NCI-H82 treated with DMSO at 0.1 percent for 48 hours (cell line): ENCODE results near the gene DHDDS.
A peak's percentile ranks its signal among the peaks of the same experiment; 100 is the strongest.
"Not testable (repeated sequence)": the region's sequence is repeated elsewhere in the genome, so short reads cannot be mapped to it uniquely, and the experiment has no call there.

Source experiments
- DNase-seq: peaks from one replicate; lab custom pipeline; 2025; ENCODE audit not compliant: unreplicated experiment; lab: John Stamatoyannopoulos, UW

DHDDS gene

DNA sequence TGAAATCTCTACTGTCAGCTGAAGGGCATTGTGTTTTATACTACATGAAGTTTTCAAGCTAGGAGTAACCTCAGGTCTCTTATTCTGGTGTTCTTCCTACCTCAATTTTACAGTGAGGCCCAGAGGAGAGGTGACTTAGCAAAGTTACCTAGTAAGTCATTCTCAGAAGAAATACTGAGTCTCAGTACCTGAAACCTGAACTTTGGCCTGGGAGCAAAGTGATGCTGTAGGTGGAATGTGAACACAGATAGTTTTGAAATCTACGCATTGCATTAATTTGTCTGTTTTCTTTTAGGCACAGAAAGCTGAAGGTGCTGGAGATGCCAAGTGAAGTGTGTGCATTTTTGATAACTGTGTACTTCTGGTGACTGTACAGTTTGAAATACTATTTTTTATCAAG is 42.7 kb downstream of the DHDDS start:
- DNase-seq = no peak

DNA sequence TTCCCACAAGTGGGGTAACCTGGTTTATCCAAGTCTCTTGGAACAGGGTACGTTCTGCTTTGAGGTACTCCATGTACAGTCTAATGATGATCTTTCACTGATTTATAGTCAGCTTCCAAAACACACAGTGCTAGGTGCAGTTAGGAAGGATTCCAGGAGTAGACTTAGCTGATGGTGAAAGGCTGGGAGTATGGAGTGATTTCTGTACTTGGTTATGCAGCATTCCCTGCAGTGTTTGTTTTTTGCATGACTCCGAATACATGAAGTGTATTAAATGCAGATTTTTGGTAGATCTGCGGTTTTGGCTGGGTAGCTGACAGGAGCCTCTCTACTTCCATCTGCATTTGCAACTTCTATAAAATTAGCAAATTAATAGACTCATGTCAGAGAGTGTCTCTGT is 43.9 kb downstream of the DHDDS start:
- no peak for DNase-seq

DNA sequence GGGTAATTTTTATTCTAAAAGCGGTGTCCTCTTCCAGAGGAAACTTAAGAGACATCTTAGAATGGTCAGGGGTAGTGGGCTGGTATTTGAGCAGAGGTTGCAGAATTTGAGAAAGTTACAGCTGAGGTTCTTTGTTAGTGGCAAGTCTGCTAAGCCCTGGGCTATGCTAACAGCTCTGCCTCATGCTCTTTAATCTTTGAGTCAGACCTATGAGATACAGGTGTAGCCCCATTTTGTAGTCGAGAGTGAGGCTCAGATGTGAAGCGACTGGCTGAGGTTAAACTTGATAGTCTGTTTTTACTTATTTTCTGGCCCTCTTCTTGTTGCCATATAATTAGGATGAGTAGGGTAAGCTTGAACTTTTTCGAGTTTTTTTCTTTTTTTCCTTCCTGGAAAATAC is 44.8 kb downstream of the DHDDS start:
- DNase-seq = no peak

DNA sequence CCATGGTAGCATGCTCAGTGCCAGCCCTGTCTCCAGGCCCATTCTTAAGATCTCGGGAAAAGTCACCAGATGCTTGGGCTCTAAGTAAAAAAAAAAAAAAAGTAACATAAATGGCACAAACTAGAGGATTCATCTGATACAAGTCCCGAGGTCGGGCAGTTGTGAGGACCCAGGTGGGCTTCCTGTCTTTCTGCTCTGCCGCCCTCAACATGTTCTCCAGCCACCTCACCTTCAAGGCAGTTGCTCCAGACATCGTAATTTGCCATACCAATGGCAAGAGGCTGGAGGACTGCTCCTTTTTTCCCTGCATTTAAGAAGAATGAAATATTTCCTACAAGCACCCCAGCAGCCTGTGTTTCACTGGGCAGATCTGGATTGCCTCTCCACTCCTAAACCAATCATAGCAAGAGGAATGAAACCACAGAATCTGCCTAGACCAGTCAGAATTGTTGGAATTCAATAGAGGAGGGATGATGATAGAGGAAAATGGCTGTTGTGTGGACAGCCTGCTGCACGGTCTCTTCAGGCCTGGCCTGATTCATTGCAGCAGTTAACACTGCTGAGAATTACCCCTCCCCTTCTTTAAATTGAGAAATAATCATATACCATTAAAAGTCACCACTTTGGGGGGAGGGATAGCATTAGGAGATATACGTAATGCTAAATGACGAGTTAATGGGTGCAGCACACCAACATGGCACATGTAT is 45.5 kb downstream of the DHDDS start:
- DNase-seq = no peak

DNA sequence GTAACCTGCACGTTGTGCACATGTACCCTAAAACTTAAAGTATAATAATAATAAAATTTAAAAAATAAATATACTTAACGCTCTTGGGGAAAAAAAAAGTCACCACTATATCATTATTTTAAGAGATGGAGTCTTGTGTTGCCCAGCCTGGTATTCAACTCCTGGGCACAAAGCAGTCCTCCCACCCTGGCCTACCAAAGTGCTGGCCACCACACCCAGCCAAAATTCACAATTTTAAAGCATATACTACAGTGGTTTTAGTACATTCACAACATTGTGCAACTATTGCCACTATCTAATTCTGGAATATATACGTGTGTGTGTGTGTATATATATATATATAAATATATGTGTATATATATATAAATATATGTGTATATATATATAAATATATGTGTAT is 46.0 kb downstream of the DHDDS start:
- no peak for DNase-seq

DNA sequence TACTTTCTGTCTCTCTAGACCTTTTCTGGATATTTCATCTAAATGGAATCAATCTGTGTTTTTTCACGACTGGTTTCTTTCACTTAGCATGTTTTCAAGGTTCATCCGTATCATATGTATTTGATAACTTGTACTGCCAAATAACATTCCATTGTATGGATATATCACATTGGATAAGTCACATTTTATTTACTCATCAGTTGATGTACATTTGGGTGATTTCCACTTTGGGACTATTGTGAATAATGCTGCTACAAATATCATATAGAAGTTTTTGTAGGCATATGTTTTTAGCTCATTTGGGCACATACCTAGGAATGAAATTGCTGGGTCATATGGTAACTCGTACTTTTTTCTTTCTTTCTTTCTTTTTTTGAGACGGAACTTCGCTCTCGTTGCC is 46.9 kb downstream of the DHDDS start:
- no peak for DNase-seq

DNA sequence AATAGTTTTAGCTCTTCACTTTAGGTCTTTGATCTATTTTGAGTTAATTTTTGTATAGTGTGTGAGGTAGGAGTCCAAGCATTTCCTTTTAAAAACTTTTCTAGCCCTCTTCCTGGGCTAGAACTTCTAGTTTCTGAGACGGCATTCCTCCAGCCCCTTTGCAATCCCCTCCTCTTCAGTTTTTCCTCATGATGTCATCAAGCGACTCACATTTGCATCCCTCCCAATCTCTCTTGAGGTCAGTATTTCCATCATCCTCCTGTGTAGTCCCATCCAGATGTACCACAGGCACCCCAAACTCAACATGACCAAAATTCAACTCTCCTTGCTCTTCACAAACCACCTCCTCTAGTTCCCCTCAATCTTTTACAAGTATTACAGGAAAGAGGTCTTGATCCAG is 50.8 kb downstream of the DHDDS start:
- DNase-seq = no peak

DNA sequence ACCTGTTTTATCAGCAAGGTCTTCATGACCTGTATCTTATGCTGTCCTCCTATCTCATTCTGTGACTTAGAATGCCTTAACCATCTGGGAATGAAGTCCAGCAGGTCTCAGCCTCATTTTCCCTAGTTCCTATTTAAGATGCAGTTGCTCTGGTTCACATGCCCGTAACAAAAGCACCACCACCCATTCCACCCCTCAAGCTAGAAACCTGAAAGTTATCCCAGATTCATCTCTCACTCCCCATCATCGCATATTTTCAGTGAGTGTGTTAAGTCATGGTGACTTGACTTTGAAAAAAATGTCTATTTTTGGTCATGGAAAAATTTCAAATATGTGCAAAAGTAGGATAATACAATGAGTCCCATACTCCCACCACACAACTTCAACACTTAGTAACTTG is 51.9 kb downstream of the DHDDS start:
- no peak for DNase-seq

DNA sequence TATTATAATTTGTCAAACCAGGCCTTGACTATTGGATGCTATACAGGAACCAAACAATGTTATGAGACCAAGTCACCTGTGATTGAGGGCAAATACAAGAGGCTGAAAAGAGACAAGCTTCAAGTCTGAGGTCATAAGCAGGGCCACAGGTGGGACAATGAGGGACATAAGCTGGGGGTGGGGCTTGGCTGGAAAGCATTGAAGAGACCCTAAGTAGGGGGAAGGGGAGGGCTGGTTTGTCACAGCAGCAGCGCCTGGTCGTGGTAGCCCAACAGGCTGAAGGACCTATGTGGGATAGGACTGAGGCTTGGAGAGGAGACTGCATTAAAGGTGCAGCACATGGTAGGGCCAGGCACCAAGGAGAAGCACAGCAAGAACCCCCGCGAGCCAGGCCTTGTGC is 58.0 kb downstream of the DHDDS start:
- DNase-seq = no peak

DNA sequence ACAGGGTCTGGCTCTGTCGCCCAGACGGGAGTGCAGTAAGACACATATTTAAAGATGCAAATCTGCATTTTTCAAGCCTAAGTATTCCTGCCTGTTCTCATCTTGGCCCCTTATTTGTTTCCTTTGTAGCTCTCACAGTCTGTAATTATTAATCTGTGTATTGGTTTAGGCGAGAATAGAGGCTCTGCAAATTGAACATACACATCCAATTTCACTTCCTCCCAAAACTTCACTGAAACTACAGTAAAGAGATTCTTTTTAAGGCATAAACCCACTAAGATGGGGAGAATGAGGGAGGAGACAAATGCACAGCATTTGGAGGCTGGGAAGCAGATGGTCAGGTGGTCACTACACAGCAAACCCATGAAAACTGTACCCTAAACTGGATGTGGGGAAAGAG is 61.1 kb downstream of the DHDDS start:
- no peak for DNase-seq

DNA sequence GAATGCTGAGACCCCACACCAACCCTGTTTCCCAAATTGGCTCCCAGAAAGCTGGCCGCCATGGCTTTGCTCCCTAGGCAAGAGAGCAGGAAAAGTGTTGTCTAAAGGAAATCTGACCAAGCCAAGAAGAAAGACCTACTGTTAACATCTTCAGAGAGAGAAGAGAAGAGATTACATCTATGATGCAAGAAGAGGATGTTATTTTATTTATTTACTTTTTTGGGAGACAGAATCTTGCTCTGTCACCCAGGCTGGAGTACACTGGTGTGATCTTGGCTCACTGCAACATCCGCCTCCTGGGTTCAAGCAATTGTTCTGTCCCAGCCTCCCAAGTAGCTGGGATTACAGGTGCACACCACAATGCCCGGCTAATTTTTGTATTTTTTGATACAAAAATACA is 61.8 kb downstream of the DHDDS start:
- DNase-seq = no peak

DNA sequence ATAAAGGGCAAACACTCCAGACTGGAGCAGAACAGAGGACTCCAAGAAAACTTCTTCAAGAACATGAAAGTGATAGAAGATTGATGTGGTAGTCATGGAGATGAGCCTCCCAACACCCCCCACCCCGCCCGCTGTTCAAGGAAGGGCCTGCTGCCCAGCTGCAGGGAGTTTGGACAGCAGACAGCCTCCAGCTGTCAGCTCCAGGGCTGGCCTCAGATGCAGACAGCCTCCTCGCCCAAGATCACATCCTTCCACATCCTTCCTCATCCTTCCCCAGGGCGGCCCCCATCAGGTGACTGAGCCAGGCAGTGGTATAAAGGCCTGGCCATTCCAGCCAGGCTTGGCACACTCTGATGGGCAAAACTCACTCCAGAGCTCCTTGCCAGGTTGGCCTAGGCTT is 64.7 kb downstream of the DHDDS start:
- no peak for DNase-seq

DNA sequence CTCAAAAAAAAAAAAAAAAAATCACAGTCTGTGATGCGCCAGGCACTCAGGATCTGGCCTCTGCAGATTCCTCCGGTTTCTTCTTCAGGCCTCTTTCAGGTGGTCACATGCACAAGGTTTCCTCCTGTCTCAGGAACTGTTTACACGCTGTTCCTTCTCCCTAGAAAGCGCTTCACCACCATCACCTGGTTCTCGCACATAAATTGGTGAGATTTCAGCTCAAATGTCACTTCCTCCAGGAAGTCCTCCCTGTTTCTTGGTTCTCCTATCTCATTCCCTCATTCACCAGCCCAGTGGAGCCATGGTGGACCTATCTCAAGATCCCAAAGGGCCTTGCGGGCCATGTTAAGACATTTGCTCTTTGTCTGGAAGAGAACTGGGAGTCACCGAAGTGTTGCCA is 66.8 kb downstream of the DHDDS start:
- DNase-seq = no peak

DNA sequence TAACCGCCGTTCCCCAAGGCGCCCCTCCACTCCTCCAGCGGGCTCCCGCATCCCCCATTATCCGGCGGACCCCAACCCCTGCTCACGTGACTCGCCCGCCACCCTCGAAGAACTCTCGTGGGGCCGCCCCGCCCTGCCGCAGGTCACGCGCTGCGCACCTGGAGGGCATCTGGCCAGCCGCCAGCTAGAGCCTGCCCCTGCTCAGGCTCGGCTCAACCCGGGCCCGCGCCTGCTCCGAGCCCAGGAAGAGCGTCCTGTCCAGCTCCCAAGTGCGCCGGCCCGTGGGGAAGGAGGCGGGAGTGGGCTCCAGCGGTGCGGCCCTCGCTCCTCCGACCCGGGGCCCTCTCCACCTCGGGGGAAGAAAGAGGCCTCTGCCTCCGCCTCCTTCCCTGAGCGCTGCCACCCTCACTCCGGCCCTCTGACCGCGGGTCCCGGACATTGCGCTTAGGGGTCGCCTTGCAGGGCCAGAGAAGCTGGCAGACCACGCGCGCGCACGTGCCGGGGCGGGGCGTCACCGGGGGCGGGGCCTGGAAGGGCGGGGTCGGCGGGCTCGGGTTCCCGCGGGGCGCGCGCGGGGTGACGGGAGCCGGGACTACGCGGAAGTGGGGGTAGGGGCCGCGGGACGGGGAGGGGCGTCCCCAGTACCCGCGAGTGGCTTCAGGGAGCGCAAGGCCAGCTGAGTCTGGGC is 68.5 kb downstream of the DHDDS start:
- DNase-seq = peak; percentile 34

DNA sequence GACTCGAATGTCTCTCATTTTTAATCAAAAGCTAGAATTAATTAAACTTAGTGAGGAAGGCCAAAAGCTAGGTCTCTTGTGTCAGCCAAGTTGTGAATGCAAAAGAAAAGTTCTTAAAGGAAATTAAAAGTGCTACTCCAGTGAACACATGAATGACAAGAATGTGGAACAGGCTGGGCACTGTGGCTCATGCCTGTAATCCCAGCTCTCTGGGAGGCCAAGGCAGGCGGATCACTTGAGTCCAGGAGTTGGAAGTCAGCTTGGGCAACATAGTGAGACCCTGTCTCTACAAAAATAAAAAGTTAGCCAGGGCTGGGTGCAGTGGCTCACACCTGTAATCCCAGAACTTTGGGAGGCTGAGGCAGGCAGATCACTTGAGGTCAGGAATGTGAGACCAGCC is 78.6 kb downstream of the DHDDS start:
- DNase-seq = not testable (repeated sequence)

DNA sequence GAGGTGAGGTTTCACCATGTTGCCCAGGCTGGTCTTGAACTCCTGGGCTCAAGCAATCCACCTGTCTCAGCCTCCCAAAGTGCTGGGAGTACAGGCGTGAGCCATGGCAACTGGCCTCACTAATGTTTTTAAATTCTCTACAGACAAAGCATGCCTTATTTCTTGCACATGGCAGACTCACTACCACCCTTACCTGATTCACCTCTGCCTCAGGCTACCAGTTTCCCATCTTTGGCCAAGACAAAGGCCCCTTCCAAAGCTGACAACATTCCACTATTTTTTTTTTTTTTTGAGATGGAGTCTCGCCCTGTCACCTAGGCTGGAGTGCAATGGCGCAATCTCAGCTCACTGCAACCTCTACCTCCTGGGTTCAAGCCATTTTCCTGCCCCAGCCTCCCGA is 83.7 kb downstream of the DHDDS start:
- DNase-seq = not testable (repeated sequence)

DNA sequence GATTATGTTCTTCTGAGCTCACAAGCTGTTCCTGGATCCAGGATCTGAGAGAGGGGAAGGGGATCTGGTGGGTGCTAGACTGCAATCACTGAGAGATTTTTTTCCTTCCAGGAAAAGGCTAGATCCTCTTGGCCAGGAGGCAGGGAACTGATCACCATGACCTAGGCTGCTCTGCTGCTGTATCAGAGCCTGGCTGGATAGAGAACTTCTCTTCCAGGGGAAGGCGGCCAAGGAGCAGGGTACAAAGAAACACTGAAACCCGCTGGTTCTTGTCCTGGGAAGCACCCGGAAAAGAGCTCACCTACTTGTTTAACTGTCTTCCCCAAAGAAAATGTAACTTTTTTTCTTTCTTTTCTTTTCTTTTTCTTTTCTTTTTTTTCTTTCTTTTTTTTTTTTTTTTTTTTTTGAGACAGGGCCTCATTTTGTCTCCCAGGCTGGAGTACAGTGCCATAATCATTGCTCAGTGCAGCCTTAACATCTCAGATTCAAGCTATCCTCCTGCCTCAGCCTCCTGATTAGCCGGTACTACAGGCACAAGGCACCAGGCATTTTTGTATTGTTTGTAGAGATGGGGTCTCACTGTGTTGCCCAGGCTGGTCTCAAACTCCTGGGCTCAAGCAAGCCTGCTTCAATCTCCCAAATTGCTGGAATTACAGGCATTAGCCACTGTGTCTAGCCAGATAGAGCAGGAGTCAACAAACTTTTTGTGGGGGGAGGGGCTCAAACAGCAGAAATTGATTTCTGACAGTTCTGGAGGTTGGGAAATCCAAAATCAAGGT is 85.1 kb downstream of the DHDDS start:
- DNase-seq = peak; percentile 34

DNA sequence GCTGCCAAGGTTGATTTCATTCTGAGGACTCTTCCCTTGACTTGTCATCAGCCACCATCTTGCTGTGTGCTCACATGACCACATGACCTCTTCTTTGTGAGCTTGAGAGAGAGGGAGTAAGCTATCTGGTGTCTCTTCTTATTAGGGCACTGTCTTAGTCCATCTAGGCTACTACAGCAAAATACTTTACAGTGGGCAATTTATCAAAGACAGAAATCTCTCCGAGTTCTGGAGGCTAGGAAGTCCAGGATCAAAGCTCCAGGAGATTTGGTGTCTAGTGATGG is 85.6 kb downstream of the DHDDS start:
- DNase-seq = no peak

DNA sequence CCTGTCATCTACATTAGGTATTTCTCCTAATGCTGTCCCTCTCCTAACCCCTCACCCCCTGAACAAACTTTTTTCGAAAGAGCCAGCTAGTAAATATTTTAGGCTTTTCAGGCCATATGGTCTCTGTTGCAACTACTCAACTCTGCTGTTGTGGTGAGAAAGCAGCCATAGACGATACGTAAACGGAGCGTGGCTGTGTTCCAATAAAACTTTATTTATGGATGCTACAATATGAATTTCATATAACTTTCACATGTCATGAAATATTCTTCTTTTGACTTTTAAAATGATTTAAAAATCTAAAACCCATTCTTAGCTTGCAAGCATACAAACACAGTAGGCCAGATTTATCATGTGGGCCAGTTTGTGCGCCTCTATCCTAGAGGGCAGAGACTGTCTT is 86.2 kb downstream of the DHDDS start:
- no peak for DNase-seq

DNA sequence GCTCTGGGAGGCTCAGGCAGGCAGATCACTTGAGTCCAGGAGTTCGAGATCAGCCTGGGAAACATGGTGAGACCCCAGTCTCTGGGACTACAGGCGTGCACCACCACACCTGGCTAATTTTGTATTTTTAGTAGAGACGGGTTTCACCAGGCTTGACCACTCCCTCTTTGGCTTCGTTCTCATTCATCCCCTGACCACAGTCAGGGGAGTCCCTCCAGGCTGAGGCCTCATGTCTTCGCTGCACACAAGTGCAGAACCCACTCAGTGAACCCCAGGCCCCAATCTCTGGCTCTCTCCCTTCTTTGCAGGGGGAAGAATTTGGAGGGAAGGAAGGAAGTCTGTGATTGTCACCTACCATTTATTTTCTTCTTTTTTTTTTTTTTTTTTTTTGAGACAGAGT is 88.2 kb downstream of the DHDDS start:
- DNase-seq = no peak
